ENCODE results near the gene NCBP2.

NCBP2 gene

GRCh38 chr3:196889844-196890708 lies 52.3 kb downstream of the NCBP2 start:
- no peak for DNase-seq (ENCODE audit: extremely low read depth, low read depth)
- no peak for TF ChIP-seq CTCF (IDR thresholded peaks at IDR 0.05; ENCODE audit: low read depth, low read length, missing control alignments)

DNA sequence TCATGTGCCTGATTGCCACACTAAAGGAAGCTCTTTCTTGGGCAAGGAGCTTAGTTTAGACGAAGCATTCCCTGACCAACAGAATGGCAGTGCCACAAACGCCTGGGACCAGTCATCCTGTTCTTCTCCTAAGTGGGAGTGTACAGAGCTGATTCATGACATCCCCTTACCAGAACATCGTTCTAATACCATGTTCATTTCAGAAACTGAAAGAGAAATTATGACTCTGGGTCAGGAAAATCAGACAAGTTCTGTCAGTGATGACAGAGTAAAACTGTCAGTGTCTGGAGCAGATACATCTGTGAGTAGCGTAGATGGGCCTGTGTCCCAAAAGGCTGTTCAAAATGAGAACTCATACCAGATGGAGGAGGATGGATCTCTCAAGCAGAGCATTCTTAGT lies 56.2 kb downstream of the NCBP2 start:
- no peak for TF ChIP-seq CTCF (IDR thresholded peaks at IDR 0.05; ENCODE audit: low read depth, low read length, missing control alignments)

More at GRCh38 chr3:196889844-196890708, 52.3 kb downstream of the NCBP2 start:
- H3K4me3 ChIP-seq (replicated peaks; ENCODE audit: low read depth, low read length): no peak overlapping the region

More for the DNA sequence above, 56.2 kb downstream of the NCBP2 start:
- DNase-seq (ENCODE audit: extremely low read depth, low read depth): no peak
- no peak overlapping the region for H3K4me3 ChIP-seq (replicated peaks; ENCODE audit: low read depth, low read length)
